ENCODE data around the gene BCKDHB.

DNA sequence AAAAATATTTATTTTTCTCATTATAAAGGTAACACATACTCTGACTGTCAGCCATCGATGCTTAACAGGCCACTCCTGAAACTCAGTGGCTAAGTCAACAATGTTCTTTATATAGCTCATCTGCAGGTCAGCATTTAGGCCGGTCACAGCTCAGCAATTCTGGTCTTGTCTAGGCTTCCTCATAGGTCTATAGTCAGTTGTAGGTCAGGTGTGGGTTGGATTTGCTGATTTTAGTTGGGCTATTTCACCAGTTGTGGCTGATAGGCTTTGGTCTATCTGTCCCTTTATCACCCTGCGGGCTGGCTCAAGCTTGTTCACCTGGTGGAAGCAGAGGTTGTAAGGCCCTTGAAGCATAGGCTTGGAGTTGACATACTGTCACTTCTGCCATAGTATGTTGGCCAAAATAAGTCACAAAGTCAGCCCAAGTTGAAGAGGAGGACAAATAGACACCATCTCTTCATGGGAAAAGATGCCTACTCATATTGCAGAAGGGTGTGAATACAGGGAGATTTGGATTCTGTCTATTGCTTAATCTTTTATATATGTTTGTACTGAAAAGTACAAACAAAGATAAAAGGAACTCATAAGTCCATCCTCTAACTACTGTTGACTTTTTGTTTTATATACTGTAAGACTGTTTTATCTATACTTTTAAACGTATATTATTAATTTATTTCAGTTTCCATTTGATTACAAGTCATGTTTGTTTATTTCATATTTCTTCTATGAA lies 75.0 kb downstream of the BCKDHB start:
- no peak for TF ChIP-seq EZH2phosphoT487 (IDR thresholded peaks at IDR 0.05; ENCODE audit: borderline replicate concordance, low read depth)
- TF ChIP-seq GABPA (IDR thresholded peaks at IDR 0.05; ENCODE audit: low read depth): no peak
- TF ChIP-seq, protein P1, sequence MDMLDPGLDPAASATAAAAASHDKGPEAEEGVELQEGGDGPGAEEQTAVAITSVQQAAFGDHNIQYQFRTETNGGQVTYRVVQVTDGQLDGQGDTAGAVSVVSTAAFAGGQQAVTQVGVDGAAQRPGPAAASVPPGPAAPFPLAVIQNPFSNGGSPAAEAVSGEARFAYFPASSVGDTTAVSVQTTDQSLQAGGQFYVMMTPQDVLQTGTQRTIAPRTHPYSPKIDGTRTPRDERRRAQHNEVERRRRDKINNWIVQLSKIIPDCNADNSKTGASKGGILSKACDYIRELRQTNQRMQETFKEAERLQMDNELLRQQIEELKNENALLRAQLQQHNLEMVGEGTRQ (IDR thresholded peaks at IDR 0.05; ENCODE audit: borderline replicate concordance, low read depth, low read length): no peak
- no peak for TF ChIP-seq EP300 (IDR thresholded peaks at IDR 0.05; ENCODE audit: borderline replicate concordance in 1 of 2, low read depth in 1 of 2, low read length in 1 of 2)
- TF ChIP-seq, protein P2, sequence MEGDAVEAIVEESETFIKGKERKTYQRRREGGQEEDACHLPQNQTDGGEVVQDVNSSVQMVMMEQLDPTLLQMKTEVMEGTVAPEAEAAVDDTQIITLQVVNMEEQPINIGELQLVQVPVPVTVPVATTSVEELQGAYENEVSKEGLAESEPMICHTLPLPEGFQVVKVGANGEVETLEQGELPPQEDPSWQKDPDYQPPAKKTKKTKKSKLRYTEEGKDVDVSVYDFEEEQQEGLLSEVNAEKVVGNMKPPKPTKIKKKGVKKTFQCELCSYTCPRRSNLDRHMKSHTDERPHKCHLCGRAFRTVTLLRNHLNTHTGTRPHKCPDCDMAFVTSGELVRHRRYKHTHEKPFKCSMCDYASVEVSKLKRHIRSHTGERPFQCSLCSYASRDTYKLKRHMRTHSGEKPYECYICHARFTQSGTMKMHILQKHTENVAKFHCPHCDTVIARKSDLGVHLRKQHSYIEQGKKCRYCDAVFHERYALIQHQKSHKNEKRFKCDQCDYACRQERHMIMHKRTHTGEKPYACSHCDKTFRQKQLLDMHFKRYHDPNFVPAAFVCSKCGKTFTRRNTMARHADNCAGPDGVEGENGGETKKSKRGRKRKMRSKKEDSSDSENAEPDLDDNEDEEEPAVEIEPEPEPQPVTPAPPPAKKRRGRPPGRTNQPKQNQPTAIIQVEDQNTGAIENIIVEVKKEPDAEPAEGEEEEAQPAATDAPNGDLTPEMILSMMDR (IDR thresholded peaks at IDR 0.05): no peak
- TF ChIP-seq SIN3A (IDR thresholded peaks at IDR 0.05; ENCODE audit: borderline replicate concordance, low read depth, low read length): no peak
- no peak for TF ChIP-seq TAF1 (IDR thresholded peaks at IDR 0.05; ENCODE audit: borderline replicate concordance, low read depth, low read length)
- TF ChIP-seq, protein P3, sequence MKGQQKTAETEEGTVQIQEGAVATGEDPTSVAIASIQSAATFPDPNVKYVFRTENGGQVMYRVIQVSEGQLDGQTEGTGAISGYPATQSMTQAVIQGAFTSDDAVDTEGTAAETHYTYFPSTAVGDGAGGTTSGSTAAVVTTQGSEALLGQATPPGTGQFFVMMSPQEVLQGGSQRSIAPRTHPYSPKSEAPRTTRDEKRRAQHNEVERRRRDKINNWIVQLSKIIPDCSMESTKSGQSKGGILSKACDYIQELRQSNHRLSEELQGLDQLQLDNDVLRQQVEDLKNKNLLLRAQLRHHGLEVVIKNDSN (IDR thresholded peaks at IDR 0.05; ENCODE audit: borderline replicate concordance, low read depth): no peak
- TF ChIP-seq, protein P4, sequence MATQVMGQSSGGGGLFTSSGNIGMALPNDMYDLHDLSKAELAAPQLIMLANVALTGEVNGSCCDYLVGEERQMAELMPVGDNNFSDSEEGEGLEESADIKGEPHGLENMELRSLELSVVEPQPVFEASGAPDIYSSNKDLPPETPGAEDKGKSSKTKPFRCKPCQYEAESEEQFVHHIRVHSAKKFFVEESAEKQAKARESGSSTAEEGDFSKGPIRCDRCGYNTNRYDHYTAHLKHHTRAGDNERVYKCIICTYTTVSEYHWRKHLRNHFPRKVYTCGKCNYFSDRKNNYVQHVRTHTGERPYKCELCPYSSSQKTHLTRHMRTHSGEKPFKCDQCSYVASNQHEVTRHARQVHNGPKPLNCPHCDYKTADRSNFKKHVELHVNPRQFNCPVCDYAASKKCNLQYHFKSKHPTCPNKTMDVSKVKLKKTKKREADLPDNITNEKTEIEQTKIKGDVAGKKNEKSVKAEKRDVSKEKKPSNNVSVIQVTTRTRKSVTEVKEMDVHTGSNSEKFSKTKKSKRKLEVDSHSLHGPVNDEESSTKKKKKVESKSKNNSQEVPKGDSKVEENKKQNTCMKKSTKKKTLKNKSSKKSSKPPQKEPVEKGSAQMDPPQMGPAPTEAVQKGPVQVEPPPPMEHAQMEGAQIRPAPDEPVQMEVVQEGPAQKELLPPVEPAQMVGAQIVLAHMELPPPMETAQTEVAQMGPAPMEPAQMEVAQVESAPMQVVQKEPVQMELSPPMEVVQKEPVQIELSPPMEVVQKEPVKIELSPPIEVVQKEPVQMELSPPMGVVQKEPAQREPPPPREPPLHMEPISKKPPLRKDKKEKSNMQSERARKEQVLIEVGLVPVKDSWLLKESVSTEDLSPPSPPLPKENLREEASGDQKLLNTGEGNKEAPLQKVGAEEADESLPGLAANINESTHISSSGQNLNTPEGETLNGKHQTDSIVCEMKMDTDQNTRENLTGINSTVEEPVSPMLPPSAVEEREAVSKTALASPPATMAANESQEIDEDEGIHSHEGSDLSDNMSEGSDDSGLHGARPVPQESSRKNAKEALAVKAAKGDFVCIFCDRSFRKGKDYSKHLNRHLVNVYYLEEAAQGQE (IDR thresholded peaks at IDR 0.05; ENCODE audit: low read depth, low read length): no peak
- TF ChIP-seq POLR2AphosphoS5 (IDR thresholded peaks at IDR 0.05; ENCODE audit: low read depth, low read length): no peak
- no peak for TF ChIP-seq NFIC (IDR thresholded peaks at IDR 0.05; ENCODE audit: borderline replicate concordance)
- TF ChIP-seq, protein P5, sequence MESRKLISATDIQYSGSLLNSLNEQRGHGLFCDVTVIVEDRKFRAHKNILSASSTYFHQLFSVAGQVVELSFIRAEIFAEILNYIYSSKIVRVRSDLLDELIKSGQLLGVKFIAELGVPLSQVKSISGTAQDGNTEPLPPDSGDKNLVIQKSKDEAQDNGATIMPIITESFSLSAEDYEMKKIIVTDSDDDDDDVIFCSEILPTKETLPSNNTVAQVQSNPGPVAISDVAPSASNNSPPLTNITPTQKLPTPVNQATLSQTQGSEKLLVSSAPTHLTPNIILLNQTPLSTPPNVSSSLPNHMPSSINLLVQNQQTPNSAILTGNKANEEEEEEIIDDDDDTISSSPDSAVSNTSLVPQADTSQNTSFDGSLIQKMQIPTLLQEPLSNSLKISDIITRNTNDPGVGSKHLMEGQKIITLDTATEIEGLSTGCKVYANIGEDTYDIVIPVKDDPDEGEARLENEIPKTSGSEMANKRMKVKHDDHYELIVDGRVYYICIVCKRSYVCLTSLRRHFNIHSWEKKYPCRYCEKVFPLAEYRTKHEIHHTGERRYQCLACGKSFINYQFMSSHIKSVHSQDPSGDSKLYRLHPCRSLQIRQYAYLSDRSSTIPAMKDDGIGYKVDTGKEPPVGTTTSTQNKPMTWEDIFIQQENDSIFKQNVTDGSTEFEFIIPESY (IDR thresholded peaks at IDR 0.05; ENCODE audit: borderline replicate concordance, low read depth): no peak
- TF ChIP-seq TEAD4 (IDR thresholded peaks at IDR 0.05; ENCODE audit: borderline replicate concordance, insufficient read depth): no peak

All from SK-N-SH (cell line).